Transverse colon (tissue), 3 donors: ENCODE measurements around the gene STARD9.

Source experiments
- CTCF ChIP-seq, 5 experiments: fragments of 200-600 bp in 3 of 5; fragments of 450-650 bp in 2 of 5; sonication (generic) in 3 of 5; IDR thresholded peaks; 1 replicate in 2 of 5; 2 replicates in 3 of 5; pipeline ENCODE4 v1.5.1; 2016 to 2017; ENCODE audit warnings: antibody characterized with exemption in 5 of 5, inconsistent platforms in 3 of 5, mild to moderate bottlenecking in 2 of 5, moderate library complexity in 1 of 5
- POLR2A ChIP-seq: fragments of 450-650 bp; IDR thresholded peaks from one replicate; pipeline ENCODE4 v1.6.1; 2016; ENCODE audit warnings: antibody characterized with exemption, mild to moderate bottlenecking, moderate library complexity

- TF ChIP-seq CTCF (IDR thresholded peaks at IDR 0.05) (no peak), POLR2A (no peak)
These were observed 46.9 kb downstream of the STARD9 start for GRCh38 chr15:42621996-42622925.
